Kidney (tissue), 14 donors: Measurements from ENCODE around the gene LNX1. TPM values are rescaled to one million over a fixed set of nuclear protein-coding genes. Genes with fewer than 3 reads are reported as not detected.

ENCODE experiments used
- DNase-seq, 5 donors: peaks; one replicate each; pipeline ENCODE4 v3.0.0-alpha.2; 2013 to 2020
- FAIRE-seq: peaks from 2 replicates; lab custom pipeline; 2012; peaks lifted over from hg19 to GRCh38; lab: Jason Lieb, UNC
- H3K27ac ChIP-seq, 2 donors: one replicate each; pipeline ENCODE4 v1.7.0; 2013; ENCODE audit warnings: low read depth in 2 of 2, low read length in 2 of 2, inconsistent platforms in 1 of 2
- H3K27me3 ChIP-seq: one replicate; pipeline ENCODE4 v1.7.1; 2013; ENCODE audit warnings: low read length, inconsistent platforms; ENCODE audit not compliant: control insufficient read depth, insufficient read depth
- H3K36me3 ChIP-seq, 3 donors: one replicate each; pipeline versions ENCODE4 v1.7.0 to v1.7.1; 2013; ENCODE audit warnings: low read length in 3 of 3, control low read depth in 1 of 3, inconsistent platforms in 1 of 3; ENCODE audit not compliant: insufficient read depth in 3 of 3, control insufficient read depth in 2 of 3
- H3K4me1 ChIP-seq, 3 donors: one replicate each; pipeline versions ENCODE4 v1.7.0 to v1.7.1; 2013; ENCODE audit warnings: low read length in 3 of 3, inconsistent platforms in 1 of 3, low read depth in 1 of 3; ENCODE audit not compliant: control insufficient read depth in 2 of 3, insufficient read depth in 2 of 3
- H3K4me3 ChIP-seq, 3 donors: one replicate each; pipeline versions ENCODE4 v1.7.0 to v1.8.1; 2013; ENCODE audit warnings: low read length in 3 of 3, control low read depth in 1 of 3, inconsistent platforms in 1 of 3
- H3K9ac ChIP-seq, 3 donors: one replicate each; pipeline versions ENCODE4 v1.7.0 to v1.7.1; 2013; ENCODE audit warnings: low read length in 3 of 3, control low read depth in 1 of 3, inconsistent platforms in 1 of 3
- H3K9me3 ChIP-seq, 3 donors: one replicate each; pipeline versions ENCODE4 v1.7.0 to v1.7.1; 2013; ENCODE audit warnings: low read length in 3 of 3, control low read depth in 1 of 3, inconsistent platforms in 1 of 3; ENCODE audit not compliant: control insufficient read depth in 2 of 3, insufficient read depth in 1 of 3
- CTCF ChIP-seq: IDR thresholded peaks from 3 replicates; pipeline ENCODE4 v1.5.1; 2012; ENCODE audit warnings: mild to moderate bottlenecking, moderate library complexity, borderline replicate concordance; ENCODE audit not compliant: insufficient read depth; ENCODE audit errors: extremely low read depth
- intact Hi-C: fragments of 100-400 bp; cut with DNase I; formaldehyde crosslinking; loops from one replicate; pipeline ENCODE4 v1.11.1; 2022
- polyA plus RNA-seq: library from polyadenylated mRNA; stranded (reverse); fragments of 350-450 nt; fragmentation: Illumina TruSeq; extraction: RNeasy Lipid Tissue Mini Kit (QIAGEN cat#74804); gene quantifications from one replicate; pipeline ENCODE4 v1.2.3, GENCODE V29; 2014; ENCODE audit warnings: low read depth, low replicate concordance; ENCODE audit not compliant: insufficient read depth
- total RNA-seq: library from RNA; stranded (reverse); fragmentation: NEBNext Ultra II Directional; extraction: Animal tissue kit (Norgen Biotek cat#: 25700); gene quantifications from one replicate; pipeline ENCODE4 v1.2.1, GENCODE V29; 2021
- donor health status: control.
- donor health status: control.
- donor health status: control.
- donor health status: control.
- donor health status: control.
- donor health status: DM: yes; HTN: yes; CAD: no.
- donor health status: Normal renal cell carcinoma (clear cell type).

LNX1 gene
- total and polyA plus RNA-seq, 2 donors from 2014 or later: 10.2 to 25.6 TPM

GRCh38 chr4:53571936-53572599, 19.2 kb downstream of the LNX1 start:
- H3K4me3 ChIP-seq: no peak overlapping the region
- no peaks in the 10 kb centered on the region for H3K27me3 ChIP-seq
- H3K27ac ChIP-seq: no peak overlapping the region
- no peak for DNase-seq
- intact Hi-C loops: no loop called here
- H3K36me3 ChIP-seq: peaks cover 0 to 10% (median 2%) of the 10 kb centered on the region in 3 donors
- no peak for FAIRE-seq
- no peaks in the 10 kb centered on the region for H3K9me3 ChIP-seq
- no peak for TF ChIP-seq CTCF
- H3K9ac ChIP-seq: no peak overlapping the region
- peaks cover 0 to 11% (median 0%) of the 10 kb centered on the region in 3 donors for H3K4me1 ChIP-seq

DNA sequence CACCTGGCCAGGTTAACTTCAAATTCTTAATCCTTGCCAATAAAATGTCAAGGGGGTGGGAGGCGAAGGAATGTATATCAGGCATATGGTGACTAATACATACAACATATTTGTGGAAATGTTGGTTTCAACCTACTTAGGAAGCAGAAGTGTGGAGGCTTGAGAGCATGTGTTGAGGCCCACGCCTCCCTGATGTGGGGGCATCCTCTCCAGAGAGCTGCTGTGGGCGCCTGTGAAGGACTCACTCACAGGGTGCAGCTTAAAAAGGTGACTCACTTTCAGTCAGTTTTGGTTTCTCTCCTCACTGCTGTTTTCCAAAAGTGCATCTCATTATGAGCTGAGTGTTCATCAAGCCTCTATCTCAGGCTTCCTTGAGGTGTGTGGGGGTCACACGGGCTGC, 27.5 kb downstream of the LNX1 start:
- Histone ChIP-seq H3K4me1 (peaks cover 0 to 6% (median 0%) of the 10 kb centered on the region in 3 donors), H3K27me3 (no peaks in the 10 kb centered on the region), H3K9ac (no peak overlapping the region), H3K36me3 (peaks cover 0 to 4% (median 0%) of the 10 kb centered on the region in 3 donors), H3K27ac (no peak overlapping the region), H3K4me3 (no peak overlapping the region), H3K9me3 (no peaks in the 10 kb centered on the region)
- no peak for TF ChIP-seq CTCF
- intact Hi-C loops: no loop called here
- FAIRE-seq (no peak), DNase-seq (no peak)

DNA sequence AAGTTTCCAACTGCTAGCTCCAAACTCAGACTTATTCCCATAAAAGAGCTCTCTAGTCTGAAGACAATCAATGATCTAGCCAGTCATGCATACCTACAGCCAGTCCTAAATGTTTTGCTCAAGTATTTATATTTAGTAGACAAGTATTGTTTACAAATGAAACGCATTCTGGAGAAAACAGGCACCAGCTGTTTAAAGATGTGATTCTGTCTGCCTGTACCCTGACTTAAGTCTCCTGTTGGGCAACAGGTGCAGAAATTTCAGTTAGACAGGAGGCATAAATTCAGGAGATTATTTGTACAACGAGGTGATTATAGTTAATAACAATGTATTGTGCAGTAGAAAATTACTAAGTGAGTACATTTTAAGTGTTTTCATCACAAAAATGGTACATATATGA, 28.9 kb downstream of the LNX1 start:
- DNase-seq: no peak
- intact Hi-C loops: no loop called here
- H3K27me3 ChIP-seq: no peaks in the 10 kb centered on the region
- H3K4me1 ChIP-seq: peaks cover 0 to 6% (median 3%) of the 10 kb centered on the region in 3 donors
- H3K36me3 ChIP-seq: peaks cover 0 to 9% (median 0%) of the 10 kb centered on the region in 3 donors
- no peak for TF ChIP-seq CTCF
- H3K9me3 ChIP-seq: no peaks in the 10 kb centered on the region
- no peak overlapping the region for H3K4me3 ChIP-seq
- no peak overlapping the region for H3K9ac ChIP-seq
- no peak for FAIRE-seq
- no peak overlapping the region for H3K27ac ChIP-seq
